SK-N-SH (cell line): ENCODE results near the gene PLCB3. TPM values are rescaled to one million over a fixed set of nuclear protein-coding genes. Genes with fewer than 3 reads are reported as not detected.

Experiments
- CTCF ChIA-PET: fragments of 300-600, 350-600 bp; formaldehyde crosslinking; extraction: SDS; loops from one replicate; lab custom pipeline; 2021; lab: Yijun Ruan, JAX
- POLR2A ChIA-PET: fragments of 350-600 bp; sonication (Branson Sonifier 250); formaldehyde crosslinking; extraction: SDS; loops from one replicate; lab custom pipeline; 2020; ENCODE audit warnings: antibody characterized with exemption, inconsistent platforms; lab: Yijun Ruan, JAX
- DNase-seq: peaks from one replicate; pipeline ENCODE4 v3.0.0; 2012
- H2AFZ ChIP-seq: fragments of 200-600 bp; sonication (generic); 2 replicates; pipeline ENCODE4 v1.8.1; 2016; ENCODE audit warnings: antibody characterized with exemption, mild to moderate bottlenecking, low read depth
- H3F3A ChIP-seq: fragments of 200-600 bp; sonication (generic); replicated peaks from 2 replicates; pipeline ENCODE3; 2016; ENCODE audit warnings: antibody characterized with exemption, mild to moderate bottlenecking; ENCODE audit not compliant: insufficient read depth
- H3K27ac ChIP-seq, 2 experiments: fragments of 200-500 bp in 1 of 2; fragments of 200-600 bp in 1 of 2; sonication (Bioruptor generic) in 1 of 2; sonication (generic), shearing (Covaris generic) in 1 of 2; 2 replicates each; pipeline versions ENCODE4 v1.5.1 to v1.6.1; 2014 to 2016; ENCODE audit warnings: low read depth in 2 of 2, inconsistent platforms in 1 of 2, low read length in 1 of 2, mild to moderate bottlenecking in 1 of 2, mixed read lengths in 1 of 2
- H3K27me3 ChIP-seq: fragments of 200-600 bp; sonication (generic), shearing (Covaris generic); 2 replicates; pipeline ENCODE4 v1.6.1; 2016; ENCODE audit warnings: mixed run types; ENCODE audit not compliant: insufficient read depth
- H3K36me3 ChIP-seq, 2 experiments: fragments of 200-500 bp in 1 of 2; fragments of 200-600 bp in 1 of 2; sonication (Bioruptor generic) in 1 of 2; sonication (generic) in 1 of 2; replicated peaks in 1 of 2; 2 replicates each; pipeline versions ENCODE3 to v1.5.1; 2014 to 2016; ENCODE audit warnings: low read length in 1 of 2, mild to moderate bottlenecking in 1 of 2; ENCODE audit not compliant: insufficient read depth in 2 of 2, control insufficient read depth in 1 of 2
- H3K4me1 ChIP-seq, 2 experiments: fragments of 200-500 bp in 1 of 2; fragments of 200-600 bp in 1 of 2; sonication (Bioruptor generic) in 1 of 2; sonication (generic), shearing (Covaris generic) in 1 of 2; 2 replicates each; pipeline versions ENCODE4 v1.5.1 to v1.6.1; 2014 to 2016; ENCODE audit warnings: low read depth in 1 of 2, low read length in 1 of 2, mixed run types in 1 of 2; ENCODE audit not compliant: insufficient read depth in 2 of 2, control insufficient read depth in 1 of 2
- H3K4me2 ChIP-seq: fragments of 200-600 bp; sonication (generic), shearing (Covaris generic); 2 replicates; pipeline ENCODE4 v1.6.1; 2017; ENCODE audit warnings: mixed run types
- H3K4me3 ChIP-seq, 2 experiments: fragments of 200-500 bp in 1 of 2; fragments of 200-600 bp in 1 of 2; sonication (Bioruptor generic) in 1 of 2; sonication (generic), shearing (Covaris generic) in 1 of 2; 2 replicates each; pipeline versions ENCODE4 v1.5.1 to v1.8.1; 2014 to 2016; ENCODE audit warnings: low read depth in 2 of 2, inconsistent platforms in 1 of 2, low read length in 1 of 2, mild to moderate bottlenecking in 1 of 2, mixed read lengths in 1 of 2, moderate library complexity in 1 of 2
- H3K79me2 ChIP-seq: fragments of 200-600 bp; sonication (generic); 2 replicates; pipeline ENCODE4 v1.8.1; 2017; ENCODE audit warnings: mild to moderate bottlenecking; ENCODE audit not compliant: insufficient read depth
- H3K9ac ChIP-seq: fragments of 200-600 bp; sonication (generic); 2 replicates; pipeline ENCODE4 v1.6.1; 2017; ENCODE audit warnings: mixed run types
- H3K9me2 ChIP-seq: fragments of 200-600 bp; sonication (generic); 2 replicates; pipeline ENCODE4 v1.6.1; 2017; ENCODE audit warnings: mixed run types
- H3K9me3 ChIP-seq: fragments of 200-600 bp; sonication (generic); 2 replicates; pipeline ENCODE4 v1.6.1; 2017; ENCODE audit warnings: mixed run types, mild to moderate bottlenecking, moderate library complexity
- H4K20me1 ChIP-seq: fragments of 200-600 bp; sonication (generic); 2 replicates; pipeline ENCODE4 v1.6.1; 2017; ENCODE audit warnings: mild to moderate bottlenecking, mixed run types; ENCODE audit not compliant: insufficient read depth
- CHD2 ChIP-seq: fragments of 150-350 bp; IDR thresholded peaks from 2 replicates; pipeline ENCODE4 v1.6.1; 2018; ENCODE audit warnings: low read length; ENCODE audit not compliant: partially characterized antibody
- CTCF ChIP-seq: fragments of 200-600 bp; sonication (generic); IDR thresholded peaks from 2 replicates; pipeline ENCODE4 v1.6.1; 2017; ENCODE audit warnings: antibody characterized with exemption, mild to moderate bottlenecking, moderate library complexity
- ELF1 ChIP-seq: IDR thresholded peaks from 2 replicates; pipeline ENCODE4 v1.4.0; 2012
- EP300 ChIP-seq, 2 experiments: IDR thresholded peaks; 2 replicates each; pipeline versions ENCODE4 v1.4.0 to v1.6.1; 2012; ENCODE audit warnings: borderline replicate concordance in 1 of 2, low read depth in 1 of 2, low read length in 1 of 2
- EZH2phosphoT487 ChIP-seq: fragments of 200-600 bp; sonication (generic); IDR thresholded peaks from 2 replicates; pipeline ENCODE4 v1.6.1; 2017; ENCODE audit warnings: low read depth, mixed run types, mild to moderate bottlenecking, antibody characterized with exemption, moderate library complexity, borderline replicate concordance
- FOSL2 ChIP-seq: IDR thresholded peaks from 2 replicates; pipeline ENCODE4 v1.4.0; 2012; ENCODE audit warnings: low read depth, mild to moderate bottlenecking, moderate library complexity, borderline replicate concordance
- FOXM1 ChIP-seq: IDR thresholded peaks from 2 replicates; pipeline ENCODE4 v1.4.0; 2012; ENCODE audit warnings: low read depth, mild to moderate bottlenecking
- GATA2 ChIP-seq: sonication (generic); formaldehyde crosslinking; IDR thresholded peaks from 2 replicates; pipeline ENCODE4 v1.5.0; 2020; ENCODE audit warnings: mild to moderate bottlenecking, missing genetic modification reagents
- JUND ChIP-seq: IDR thresholded peaks from 2 replicates; pipeline ENCODE4 v1.4.0; 2012
- MAX ChIP-seq: IDR thresholded peaks from 2 replicates; pipeline ENCODE4 v1.4.0; 2012; ENCODE audit warnings: low read depth
- MEF2A ChIP-seq: IDR thresholded peaks from 2 replicates; pipeline ENCODE4 v1.4.0; 2012; ENCODE audit warnings: low read depth, borderline replicate concordance
- MXI1 ChIP-seq: IDR thresholded peaks from 2 replicates; pipeline ENCODE4 v1.6.1; 2012; ENCODE audit warnings: mild to moderate bottlenecking, low read depth, low read length, improper control_type of control experiment
- NFIC ChIP-seq: IDR thresholded peaks from 2 replicates; pipeline ENCODE4 v1.4.0; 2012; ENCODE audit warnings: borderline replicate concordance
- NRF1 ChIP-seq: IDR thresholded peaks from 2 replicates; pipeline ENCODE4 v1.6.1; 2012; ENCODE audit warnings: low read depth, mild to moderate bottlenecking, low read length
- POLR2AphosphoS5 ChIP-seq: IDR thresholded peaks from 2 replicates; pipeline ENCODE4 v1.6.1; 2012; ENCODE audit warnings: low read depth, low read length
- RAD21 ChIP-seq: IDR thresholded peaks from 2 replicates; pipeline ENCODE4 v1.6.1; 2012; ENCODE audit warnings: mild to moderate bottlenecking, low read length
- RCOR1 ChIP-seq: fragments of 150-350 bp; IDR thresholded peaks from 2 replicates; pipeline ENCODE4 v1.6.1; 2017; ENCODE audit warnings: antibody characterized with exemption, low read length
- RFX5 ChIP-seq: IDR thresholded peaks from 2 replicates; pipeline ENCODE4 v1.6.1; 2012; ENCODE audit warnings: mild to moderate bottlenecking, improper control_type of control experiment, low read length
- SIN3A ChIP-seq: IDR thresholded peaks from 2 replicates; pipeline ENCODE4 v1.6.1; 2012; ENCODE audit warnings: low read depth, mild to moderate bottlenecking, low read length, moderate library complexity, borderline replicate concordance
- SMC3 ChIP-seq: IDR thresholded peaks from 2 replicates; pipeline ENCODE4 v1.6.1; 2012; ENCODE audit warnings: low read depth, low read length, improper control_type of control experiment
- TAF1 ChIP-seq: IDR thresholded peaks from 2 replicates; pipeline ENCODE4 v1.6.1; 2012; ENCODE audit warnings: low read depth, mild to moderate bottlenecking, low read length, moderate library complexity, borderline replicate concordance
- TCF12 ChIP-seq: IDR thresholded peaks from 2 replicates; pipeline ENCODE4 v1.4.0; 2012
- TEAD4 ChIP-seq: IDR thresholded peaks from 2 replicates; pipeline ENCODE4 v1.4.0; 2012; ENCODE audit warnings: mild to moderate bottlenecking, borderline replicate concordance; ENCODE audit not compliant: insufficient read depth
- YY1 ChIP-seq: IDR thresholded peaks from 2 replicates; pipeline ENCODE4 v1.4.0; 2012; ENCODE audit warnings: low read depth, mild to moderate bottlenecking
- ZBTB33 ChIP-seq: IDR thresholded peaks from 2 replicates; pipeline ENCODE4 v1.4.0; 2012; ENCODE audit warnings: low read depth, borderline replicate concordance
- whole genome bisulfite sequencing: methylation state at CpG from one replicate; pipeline ENCODE4 v1.1.6; 2017; ENCODE audit warnings: low lambda C conversion rate; 5-methylcytosine and 5-hydroxymethylcytosine counted together
- polyA plus RNA-seq, 3 experiments: library from polyadenylated mRNA; depleted of rRNA; stranded (reverse); fragments of >200 nt; gene quantifications; 2 replicates each; pipeline ENCODE4 v1.2.3, GENCODE V29; 2012
- TF ChIP-seq, protein P1 (sequence below): fragments of 150-350 bp; IDR thresholded peaks from 2 replicates; pipeline ENCODE4 v1.6.1; 2016; ENCODE audit warnings: mild to moderate bottlenecking, low read depth, low read length

Gene PLCB3
- polyA plus RNA-seq, 1 of the 3 experiments (the other 2 are of a cell fraction), result 30.4 TPM

- no peak for TF ChIP-seq YY1
Observed at GRCh38 chr11:64245401-64245796, 5.9 kb upstream of the PLCB3 start (continued).

DNA sequence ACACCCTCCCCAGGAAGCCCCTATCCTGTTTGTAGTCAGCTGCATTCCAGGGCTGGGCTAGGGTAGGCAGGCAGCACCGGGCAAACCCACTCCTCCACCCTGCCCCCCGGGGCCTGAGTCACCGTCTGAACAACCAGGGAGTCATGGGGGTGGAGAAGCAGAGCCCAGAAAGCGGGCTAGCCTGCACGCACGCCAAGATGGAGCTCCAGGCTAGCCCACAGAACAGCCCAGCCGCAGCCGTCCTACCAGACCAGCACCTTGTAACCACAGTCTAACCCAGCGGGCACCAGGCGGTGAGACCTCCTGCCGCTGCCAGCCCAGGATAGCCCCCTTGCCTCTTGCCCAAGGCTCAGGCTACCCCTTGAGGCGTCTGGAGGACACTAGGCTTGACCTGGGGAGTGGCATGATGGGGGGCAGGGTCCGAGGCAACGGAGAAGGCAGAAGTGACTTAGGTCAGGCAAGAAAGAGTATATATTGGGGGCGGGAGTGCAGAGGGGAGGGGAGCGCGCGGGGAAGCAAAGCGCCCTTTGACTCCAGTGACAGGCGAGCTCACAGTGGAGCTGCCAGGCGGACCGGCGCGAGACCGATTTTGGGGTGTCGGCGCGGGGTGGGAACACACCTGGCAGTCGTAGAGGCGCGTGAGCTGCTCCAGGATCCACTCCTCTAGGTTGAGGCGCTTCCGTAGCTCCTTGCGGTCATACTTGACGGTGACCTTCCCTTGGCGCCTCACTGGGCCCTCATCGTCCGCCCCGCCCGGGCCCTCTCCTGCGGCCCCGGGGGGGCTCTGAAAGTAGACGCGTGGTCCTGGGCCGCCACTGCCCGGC is 5.3 kb upstream of the PLCB3 start:
- peak overlapping the region; percentile 72 for H3K9ac ChIP-seq
- peaks cover 11% of the 10 kb centered on the region for H3F3A ChIP-seq
- peak overlapping the region; percentile 63 to 89 for H3K27ac ChIP-seq
- peak overlapping the region; percentile 77 for H3K4me2 ChIP-seq
- H3K4me3 ChIP-seq, result peak overlapping the region; percentile 75 to 98
- H3K9me2 ChIP-seq, result no peaks in the 10 kb centered on the region
- DNase-seq, result peak; percentile 58
- peaks cover 9 to 44% of the 10 kb centered on the region in 2 experiments; a peak in 2 of 4 replicates for H3K4me1 ChIP-seq
- 2% methylated on average over 16 of the region's 46 CpGs for WGBS
- H3K36me3 ChIP-seq, result peaks cover 10 to 14% of the 10 kb centered on the region in 2 experiments
- H4K20me1 ChIP-seq, result no peaks in the 10 kb centered on the region
- no peak overlapping the region for H2AFZ ChIP-seq
- H3K9me3 ChIP-seq, result no peaks in the 10 kb centered on the region
- peaks cover 48% of the 10 kb centered on the region for H3K79me2 ChIP-seq
- ChIA-PET POLR2A (interaction anchor here (1.0 to 12.4 kb wide), 9 partner anchors 15 to 65 kb away, joined by 3 to 112 read pairs (median 3); partner anchors contain the start of gene ESRRA), CTCF (interaction anchor here (1.0 to 3.4 kb wide), 6 partner anchors 13 to 1084 kb away, joined by 3 to 20 read pairs (median 8); partner anchors contain the start of genes DNAJC4 and ESRRA)
- no peaks in the 10 kb centered on the region for H3K27me3 ChIP-seq
- TF ChIP-seq RCOR1, result peak; percentile 46; the same call in 1 of the 2 replicates
- TF ChIP-seq CTCF, result no peak
- peak; percentile 24; the same call in 1 of the 2 replicates for TF ChIP-seq SIN3A
- no peak for TF ChIP-seq ELF1
- TF ChIP-seq ZBTB33, result no peak
- no peak for TF ChIP-seq NFIC
- TF ChIP-seq POLR2AphosphoS5, result peak; percentile 16
- TF ChIP-seq FOSL2, result peak; percentile 90; the same call in 1 of the 2 replicates
- TF ChIP-seq SMC3, result no peak
- peak; percentile 55; the same call in 1 of the 2 replicates for TF ChIP-seq MAX
- TF ChIP-seq GATA2 (CRISPR knock-in tag), result no peak
- TF ChIP-seq RAD21, result no peak
- no peak; the same call in 1 of the 2 replicates for TF ChIP-seq JUND
- TF ChIP-seq CHD2, result no peak
- TF ChIP-seq EP300 (IDR thresholded peaks at IDR 0.05; ENCODE audit: borderline replicate concordance in 1 of 2, low read depth in 1 of 2, low read length in 1 of 2), result no peak
- TF ChIP-seq EZH2phosphoT487, result no peak
- TF ChIP-seq MEF2A, result no peak
- TF ChIP-seq TCF12, result 0 out of 2 replicates have a peak, but pooled peaks have one; percentile 22
- TF ChIP-seq YY1, result peak; percentile 65; the same call in 1 of the 2 replicates
- no peak for TF ChIP-seq MXI1
- TF ChIP-seq TAF1, result no peak
- TF ChIP-seq, protein P1, sequence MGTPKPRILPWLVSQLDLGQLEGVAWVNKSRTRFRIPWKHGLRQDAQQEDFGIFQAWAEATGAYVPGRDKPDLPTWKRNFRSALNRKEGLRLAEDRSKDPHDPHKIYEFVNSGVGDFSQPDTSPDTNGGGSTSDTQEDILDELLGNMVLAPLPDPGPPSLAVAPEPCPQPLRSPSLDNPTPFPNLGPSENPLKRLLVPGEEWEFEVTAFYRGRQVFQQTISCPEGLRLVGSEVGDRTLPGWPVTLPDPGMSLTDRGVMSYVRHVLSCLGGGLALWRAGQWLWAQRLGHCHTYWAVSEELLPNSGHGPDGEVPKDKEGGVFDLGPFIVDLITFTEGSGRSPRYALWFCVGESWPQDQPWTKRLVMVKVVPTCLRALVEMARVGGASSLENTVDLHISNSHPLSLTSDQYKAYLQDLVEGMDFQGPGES, result no peak
- TF ChIP-seq FOXM1, result no peak
- TF ChIP-seq RFX5, result no peak
- TF ChIP-seq TEAD4, result no peak; the same call in 1 of the 2 replicates
- no peak for TF ChIP-seq NRF1
